ENCODE results near the gene HFE.
"Not testable (repeated sequence)": the region's sequence is repeated elsewhere in the genome, so short reads cannot be mapped to it uniquely, and the experiment has no call there.

HFE gene

DNA sequence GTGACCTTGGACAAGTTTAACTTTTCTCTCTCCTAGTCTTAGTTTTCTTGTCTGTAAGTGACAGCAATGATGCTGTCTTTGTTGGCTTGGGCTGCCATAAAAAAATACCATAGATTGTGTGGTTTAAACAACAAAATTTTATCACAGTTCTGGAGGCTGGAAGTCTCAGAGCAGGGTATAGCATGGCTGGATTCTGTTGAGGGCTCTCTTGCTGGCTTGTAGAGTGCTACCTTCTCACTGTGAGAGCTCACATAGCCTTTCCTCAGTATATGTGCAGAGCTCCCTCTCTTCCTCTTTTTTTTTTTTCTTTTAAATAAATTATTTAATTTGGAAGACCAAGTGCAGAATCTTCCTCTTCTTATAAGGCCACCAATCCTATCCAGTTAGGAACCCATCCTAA lies 26.3 kb downstream of the HFE start:
- no peak for DNase-seq

DNA sequence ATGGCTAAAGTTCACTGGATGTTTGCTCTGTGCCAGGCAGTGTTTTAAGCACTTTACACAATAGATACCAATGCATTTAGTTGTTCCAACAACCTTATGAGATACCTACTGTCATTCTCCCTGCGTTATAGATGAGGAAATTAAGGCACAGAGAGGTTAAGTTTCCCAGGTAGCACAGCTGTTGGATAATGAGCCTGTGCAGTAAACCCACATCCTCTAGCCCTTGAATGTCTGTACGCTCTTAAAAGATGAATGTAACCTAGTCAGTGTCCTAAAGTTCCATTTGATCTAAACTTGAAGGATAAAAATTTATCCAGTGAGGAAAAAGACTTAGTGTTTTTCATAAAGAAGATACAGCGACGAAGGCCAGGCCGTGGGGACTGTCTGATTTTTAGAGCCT lies 28.0 kb downstream of the HFE start:
- no peak for DNase-seq

- no peak for DNase-seq
Measured at GRCh38 chr6:26116267-26116666, 29.0 kb downstream of the HFE start.

DNA sequence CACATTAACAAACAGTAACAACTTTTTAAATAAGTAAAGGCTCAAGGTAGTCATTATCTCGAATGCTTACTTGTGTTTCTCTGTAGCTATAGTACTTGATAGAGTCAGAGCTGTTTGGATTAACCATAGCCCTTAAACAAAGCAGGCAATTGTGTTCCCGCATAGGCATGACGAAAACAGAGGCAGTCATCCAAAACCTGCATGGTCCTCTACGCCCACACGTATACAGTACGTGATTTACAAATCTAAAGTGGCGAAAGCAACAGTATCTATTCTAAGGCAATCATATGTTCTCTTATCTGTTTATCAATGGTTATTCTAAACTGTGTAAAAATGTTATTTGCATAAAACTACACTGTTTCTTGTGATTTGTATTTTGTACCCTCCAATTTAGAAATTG lies 31.8 kb downstream of the HFE start:
- no peak for DNase-seq

DNA sequence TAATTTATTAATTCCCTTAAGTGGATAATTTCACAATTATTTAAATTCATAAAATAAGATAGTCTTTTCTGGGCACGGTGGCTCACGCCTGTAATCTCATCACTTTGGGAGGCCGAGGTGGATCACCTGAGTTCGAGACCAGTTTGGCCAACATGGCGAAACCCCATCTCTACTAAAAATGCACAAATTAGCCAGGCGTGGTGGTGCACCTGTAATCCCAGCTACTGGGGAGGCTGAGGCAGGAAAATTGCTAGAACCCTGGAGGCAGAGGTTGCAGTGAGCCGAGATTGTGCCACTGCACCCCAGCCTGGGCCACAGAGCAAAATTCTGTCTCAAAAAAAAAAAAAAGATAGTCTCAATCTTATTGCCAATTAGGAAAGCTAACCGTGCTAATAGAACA lies 32.9 kb downstream of the HFE start:
- not testable (repeated sequence) for DNase-seq

DNA sequence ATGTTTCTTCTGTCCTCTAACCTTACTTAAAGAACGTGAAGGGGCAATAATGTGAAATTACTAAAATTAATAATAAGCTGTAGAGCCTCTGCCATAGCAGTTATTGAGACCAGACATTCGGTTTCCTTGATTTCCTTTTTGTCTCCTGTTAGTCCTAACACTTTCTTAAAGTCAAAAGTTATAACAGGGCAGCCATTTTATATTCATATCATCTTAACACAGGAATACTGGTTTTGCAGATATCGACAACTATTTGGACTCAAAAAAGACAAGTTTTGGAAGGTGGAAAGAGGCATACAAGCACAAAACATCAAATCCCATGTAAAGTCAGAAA lies 33.5 kb downstream of the HFE start:
- no peak for DNase-seq

DNA sequence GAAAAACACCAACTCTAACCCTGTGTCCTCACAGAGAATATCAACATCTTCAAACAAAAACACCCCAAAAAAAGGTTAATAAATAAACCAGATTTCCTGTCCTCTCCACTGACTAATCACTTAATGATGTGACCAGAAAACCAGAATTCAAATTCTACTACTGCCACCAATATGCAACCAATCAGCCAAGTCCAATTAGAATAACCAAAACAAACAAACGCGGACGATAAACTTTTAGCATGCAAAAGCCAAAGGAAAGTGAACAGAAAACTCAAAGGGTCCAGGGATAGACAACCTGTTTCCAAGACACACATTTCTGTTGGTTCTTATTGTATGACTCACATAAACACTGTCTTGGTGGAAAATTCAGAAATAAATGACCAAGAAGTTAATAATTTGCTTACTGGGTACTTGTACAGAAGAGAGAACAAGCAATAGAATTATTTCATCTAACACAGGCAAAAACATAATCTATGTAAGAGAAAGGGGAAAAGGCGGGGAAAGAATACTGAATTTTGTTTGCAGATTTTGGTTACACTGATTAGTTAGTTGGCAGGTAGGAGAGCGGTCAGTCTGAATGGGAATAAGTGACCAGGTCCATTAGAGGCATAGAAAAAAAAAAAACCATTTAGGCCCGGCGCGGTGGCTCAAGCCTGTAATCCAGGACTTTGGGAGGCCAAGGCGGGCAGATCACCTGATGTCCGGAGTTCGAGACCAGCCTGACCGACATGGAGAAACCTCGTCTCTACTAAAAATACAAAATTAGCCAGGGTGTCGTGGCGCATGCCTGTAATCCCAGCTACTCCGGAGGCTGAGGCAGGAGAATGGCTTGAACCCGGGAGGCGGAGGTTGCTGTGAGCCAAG lies 34.1 kb downstream of the HFE start:
- DNase-seq: no peak

GRCh38 chr6:26122005-26122388 lies 34.8 kb downstream of the HFE start:
- DNase-seq: no peak

DNA sequence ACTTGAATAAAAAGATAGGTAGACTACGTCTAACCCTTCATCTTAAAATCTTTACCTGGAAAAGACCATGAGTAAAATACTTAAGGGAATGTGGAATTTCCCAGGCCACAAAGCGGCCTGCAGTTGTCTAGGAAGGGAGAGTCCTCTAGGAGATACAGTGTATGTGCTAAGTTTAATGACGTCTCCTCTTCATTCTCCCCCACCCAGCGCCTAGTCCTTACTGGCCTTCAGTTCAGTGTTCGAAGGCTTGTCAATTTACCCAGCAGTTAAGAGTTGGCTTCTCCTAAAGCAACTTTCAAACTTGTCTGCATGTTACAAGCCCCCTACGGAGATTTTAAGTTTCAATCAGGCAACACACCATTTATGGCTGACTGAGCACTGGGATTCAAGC lies 35.2 kb downstream of the HFE start:
- DNase-seq: no peak

DNA sequence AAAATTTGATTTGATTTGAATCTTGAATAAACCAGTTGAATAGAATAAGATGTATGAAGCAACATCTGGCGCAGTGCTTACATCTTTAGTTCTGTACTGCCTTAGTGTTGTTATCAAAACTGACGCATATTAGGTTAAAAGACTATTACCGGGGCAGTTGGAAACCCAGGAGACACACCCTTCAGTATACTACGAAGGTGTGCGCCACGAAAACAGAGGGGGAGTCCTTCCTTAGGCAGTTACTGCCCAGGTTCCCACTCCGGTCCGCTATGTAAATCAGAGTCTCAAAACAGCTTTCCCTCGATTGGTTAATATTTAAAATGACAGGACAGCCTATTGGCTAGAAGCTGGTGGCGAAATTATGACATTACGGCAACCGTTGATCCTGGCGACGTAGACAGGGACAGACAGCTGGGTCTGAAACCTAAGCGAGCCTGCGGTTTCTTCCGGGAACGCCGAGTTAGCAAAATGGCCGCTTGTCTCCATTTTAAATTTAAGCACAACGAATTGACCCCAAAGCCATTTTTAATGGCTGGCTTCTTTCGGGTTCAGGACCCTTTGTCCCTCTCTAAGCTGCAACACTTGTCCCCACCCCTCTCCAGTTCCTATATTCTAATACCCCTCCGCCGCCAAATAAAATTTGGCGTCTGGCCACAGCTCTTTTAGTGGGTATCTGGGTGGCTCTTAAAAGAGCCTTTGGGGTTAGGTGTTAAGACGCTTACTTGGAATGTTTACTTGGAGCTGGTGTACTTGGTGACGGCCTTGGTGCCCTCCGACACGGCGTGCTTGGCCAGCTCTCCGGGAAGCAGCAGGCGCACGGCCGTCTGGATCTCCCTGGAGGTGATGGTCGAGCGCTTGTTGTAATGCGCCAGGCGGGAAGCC lies 35.8 kb downstream of the HFE start:
- DNase-seq: peak; percentile 90

- DNase-seq: no peak
Measured at GRCh38 chr6:26123675-26123946, 36.4 kb downstream of the HFE start.

- DNase-seq: peak; percentile 65
Measured at GRCh38 chr6:26123947-26124780, 36.9 kb downstream of the HFE start.

DNA sequence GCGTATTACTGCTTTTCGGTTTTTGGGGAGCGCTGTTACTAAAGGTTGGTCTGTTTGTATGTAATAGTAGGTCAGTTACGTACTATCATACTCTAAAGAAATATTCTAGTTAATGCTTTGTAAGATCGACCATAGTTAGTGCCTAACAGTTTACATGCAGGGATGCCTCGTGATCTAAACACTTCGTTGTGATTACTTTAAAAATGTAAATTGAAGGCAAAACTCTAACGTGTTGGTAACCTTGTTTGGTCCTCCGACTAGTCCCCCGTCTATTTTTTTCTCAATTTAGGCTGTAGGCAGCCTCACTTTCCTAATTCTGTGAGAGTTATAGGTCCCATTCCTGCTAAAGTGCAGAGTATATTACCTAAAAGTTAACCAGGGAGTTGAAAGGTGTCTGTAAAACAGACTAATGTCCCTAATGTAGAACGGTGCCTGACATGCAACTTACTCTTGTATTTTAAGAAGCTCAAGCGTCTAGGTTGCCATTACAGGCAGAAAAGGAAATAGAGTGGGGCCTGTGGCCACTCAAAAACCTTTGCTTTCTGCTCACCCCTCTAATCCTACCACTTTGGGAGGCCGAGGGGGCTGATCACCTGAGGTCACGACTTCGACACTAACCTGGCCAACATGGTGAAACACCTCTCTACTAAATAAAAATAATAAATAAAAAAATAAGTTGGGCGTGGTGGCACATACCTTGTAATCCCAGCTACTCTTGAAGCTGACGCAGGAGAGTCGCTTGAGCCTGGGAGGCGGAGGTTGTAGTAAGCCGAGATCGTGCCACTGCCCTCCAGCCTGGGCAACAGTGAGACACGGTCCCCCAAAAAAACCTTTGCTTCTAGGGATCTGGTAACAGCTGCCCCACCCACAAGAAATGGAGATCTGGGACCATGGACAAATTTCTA lies 37.8 kb downstream of the HFE start:
- DNase-seq: no peak

DNA sequence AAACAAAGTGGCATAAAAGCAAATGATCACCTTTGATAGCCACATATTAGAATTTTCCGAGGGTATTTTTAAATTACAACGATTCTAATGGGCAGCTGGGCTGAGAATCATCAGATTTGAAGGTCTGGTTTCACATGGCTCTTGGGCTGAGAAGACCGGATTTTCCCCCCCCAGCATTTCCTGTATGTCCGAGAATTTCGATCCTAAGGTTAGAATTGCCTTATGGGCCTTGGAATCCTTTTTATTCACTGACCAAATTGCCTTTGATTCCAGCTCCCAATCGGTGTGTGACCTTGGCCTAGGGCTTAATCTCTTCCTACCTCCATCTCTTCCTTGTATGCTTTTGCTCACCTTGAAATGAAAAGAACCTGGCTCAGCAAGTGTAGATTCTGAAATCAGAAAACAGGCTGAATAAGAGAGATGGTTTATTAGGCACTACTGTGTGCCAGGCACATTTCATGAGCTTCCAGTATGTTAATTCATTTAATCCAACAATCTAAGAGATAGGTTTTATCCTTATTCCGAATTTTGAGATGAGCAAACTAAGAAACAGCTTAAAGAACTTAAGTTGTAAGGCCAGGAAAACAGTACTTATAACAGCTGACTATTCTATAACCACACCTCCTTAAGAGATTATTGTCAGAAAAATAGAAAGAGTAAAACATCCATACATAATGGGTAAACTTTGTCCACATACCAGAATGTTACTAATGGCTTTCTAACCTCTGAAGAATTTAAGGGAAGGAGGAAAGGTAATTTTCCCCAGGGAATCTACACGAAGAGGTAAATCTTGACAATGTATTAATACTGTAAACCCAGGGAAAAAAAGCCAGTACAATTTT lies 39.4 kb downstream of the HFE start:
- no peak for DNase-seq

DNA sequence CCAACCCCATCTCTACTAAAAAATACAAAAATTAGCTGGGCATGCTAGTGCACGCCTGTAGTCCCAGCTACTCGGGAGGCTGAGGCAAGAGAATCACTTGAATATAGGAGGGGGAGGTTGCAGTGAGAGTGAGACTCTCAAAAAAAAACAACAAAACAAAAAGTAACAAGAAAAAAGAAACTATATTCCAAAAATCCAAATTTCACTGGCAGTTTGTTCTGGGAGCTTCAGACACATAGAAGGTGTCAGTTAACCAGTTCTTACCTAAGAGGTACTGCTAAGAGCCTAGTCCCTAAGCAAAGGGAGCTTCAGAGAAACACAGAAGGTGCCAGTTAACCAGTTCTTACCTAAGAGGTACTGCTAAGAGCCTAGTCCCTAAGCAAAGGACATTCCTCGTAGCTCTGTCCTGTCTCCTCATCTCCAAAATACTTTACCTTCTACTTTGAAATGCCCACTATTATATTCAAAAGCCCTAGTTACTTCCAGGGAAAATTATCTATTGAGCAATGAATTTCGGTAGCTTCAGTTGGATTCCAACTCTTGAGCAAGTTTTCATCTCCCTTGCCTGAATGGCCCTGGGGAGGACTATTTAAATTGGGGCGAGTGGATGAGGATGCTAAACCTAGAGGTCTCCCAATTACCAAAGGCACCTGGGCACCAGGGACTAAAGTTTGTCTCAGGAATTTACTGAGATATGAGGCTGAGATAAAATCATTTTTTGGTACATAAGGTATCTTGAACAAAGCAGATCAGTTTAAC lies 41.0 kb downstream of the HFE start:
- no peak for DNase-seq

- DNase-seq: no peak
Measured at GRCh38 chr6:26129656-26130055, 42.4 kb downstream of the HFE start.

DNA sequence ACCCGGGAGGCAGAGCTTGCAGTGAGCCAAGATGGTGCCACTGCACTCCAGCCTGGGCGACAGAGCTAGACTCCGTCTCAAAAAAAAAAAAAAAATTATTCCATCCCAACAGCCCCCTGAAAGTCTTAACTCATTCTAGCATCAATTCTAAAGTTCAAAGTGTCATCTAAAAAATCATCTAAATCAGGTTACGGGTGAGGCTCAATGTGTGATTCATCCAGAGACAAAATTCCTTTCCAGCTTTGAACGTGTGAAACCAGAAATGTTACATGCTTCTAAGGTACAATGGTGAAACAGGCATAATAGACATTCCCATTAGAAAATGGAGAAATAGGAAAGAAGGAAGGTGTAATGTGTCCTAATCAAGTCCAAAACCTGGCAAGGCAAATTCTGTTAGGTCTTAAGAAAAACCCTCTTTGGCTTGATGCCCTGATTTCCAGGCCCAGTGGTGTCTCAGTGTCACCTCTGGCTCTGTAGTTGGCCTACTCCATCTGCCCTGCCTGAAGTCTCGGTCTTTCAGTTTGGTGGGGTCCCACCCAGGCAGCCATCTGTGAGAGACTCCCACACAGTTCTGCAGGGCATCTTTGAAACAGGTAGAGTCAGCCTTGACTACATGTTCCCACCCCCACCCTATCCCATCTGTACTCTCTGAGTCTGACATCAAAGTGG lies 43.5 kb downstream of the HFE start:
- DNase-seq: no peak

- no peak for DNase-seq
Measured at GRCh38 chr6:26131618-26132017, 44.4 kb downstream of the HFE start.

GRCh38 chr6:26133730-26134129 lies 46.5 kb downstream of the HFE start:
- no peak for DNase-seq

- DNase-seq: no peak
Measured at GRCh38 chr6:26136321-26136720, 49.1 kb downstream of the HFE start.

All from effector CD4-positive, alpha-beta T cell (primary cell).